Activated CD8-positive, alpha-beta memory T cell treated with anti-CD3 and anti-CD28 coated beads, Interleukin-2, amount 50 U/mL, for 24 hours (primary cell): ENCODE data around the gene MSH2.
"Not testable (repeated sequence)": the region's sequence is repeated elsewhere in the genome, so short reads cannot be mapped to it uniquely, and the experiment has no call there.

Source experiments
- DNase-seq: peaks from one replicate; pipeline ENCODE4 v3.0.0-alpha.2; 2020; ENCODE audit errors: extremely low read depth

The MSH2 gene

DNA sequence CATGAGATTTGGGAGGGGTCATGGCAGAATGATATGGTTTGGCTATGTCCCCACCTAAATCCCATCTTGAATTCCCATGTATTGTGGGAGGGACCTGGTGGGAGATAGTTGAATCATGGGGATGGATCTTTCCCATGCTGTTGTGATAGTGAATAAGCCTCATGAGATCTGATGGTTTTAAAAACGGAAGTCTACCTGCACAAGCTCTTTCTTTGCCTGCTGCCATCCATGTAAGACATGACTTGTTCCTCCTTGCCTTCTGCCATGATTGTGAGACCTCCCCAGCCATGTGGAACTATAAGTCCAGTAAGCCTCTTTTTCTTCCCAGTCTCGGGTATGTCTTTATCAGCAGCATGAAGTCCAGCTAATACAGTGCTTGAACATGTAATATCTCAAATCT lies 5.0 kb downstream of the MSH2 start:
- not testable (repeated sequence) for DNase-seq

DNA sequence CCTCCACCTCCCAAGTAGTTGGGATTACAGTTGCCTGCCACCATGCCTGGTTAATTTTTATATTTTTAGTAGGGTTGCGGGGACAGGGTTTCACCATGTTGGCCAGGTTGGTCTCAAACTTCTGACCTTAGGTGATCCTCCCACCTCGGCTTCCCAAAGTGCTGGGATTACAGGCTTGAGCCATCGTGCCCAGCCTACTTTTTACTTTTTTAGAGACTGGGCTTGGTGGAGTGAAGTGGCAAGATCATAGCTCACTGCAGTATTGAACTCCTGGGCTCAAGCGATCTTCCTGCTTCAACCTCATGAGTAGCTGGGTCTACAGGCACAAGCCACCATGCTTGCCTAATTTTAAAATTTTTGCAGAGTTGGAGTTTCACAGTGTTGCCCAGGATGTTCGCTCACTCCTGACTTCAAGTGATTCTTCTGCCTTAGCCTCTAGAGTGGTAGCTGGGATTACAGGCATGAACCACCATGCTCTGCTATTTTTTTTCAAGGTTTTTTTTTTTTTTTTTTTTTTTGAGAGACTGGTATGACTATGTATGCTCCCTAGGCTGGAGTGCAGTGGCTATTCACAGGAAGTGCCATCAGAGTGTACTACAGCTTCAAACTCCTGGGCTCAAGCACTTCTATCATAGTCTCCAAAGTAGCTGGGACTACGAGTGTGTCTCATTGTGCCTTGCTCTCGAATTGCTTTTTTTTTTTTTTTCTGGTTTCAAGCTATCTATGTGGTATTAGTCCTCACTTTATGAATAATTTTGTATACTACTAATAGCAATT lies 11.9 kb downstream of the MSH2 start:
- DNase-seq: no peak

DNA sequence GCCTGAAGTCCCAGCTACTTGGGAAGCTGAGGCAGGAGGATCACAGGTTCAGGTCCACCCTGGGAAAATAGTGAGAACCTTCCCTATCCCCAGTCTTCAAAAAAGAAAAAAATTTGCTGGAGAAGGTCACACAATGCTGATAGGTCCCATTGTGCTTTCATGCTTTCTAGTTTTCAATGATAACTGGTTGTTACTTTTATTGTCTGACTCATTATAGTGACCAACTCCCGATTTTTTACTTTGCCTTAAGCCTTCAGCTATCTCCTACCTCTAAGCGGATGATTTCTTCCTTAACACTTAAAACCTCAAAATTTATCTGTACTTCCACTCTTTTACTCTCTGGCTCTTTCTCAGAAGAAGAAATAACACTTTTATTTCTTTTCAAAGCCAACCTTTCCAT lies 17.3 kb downstream of the MSH2 start:
- DNase-seq: no peak

DNA sequence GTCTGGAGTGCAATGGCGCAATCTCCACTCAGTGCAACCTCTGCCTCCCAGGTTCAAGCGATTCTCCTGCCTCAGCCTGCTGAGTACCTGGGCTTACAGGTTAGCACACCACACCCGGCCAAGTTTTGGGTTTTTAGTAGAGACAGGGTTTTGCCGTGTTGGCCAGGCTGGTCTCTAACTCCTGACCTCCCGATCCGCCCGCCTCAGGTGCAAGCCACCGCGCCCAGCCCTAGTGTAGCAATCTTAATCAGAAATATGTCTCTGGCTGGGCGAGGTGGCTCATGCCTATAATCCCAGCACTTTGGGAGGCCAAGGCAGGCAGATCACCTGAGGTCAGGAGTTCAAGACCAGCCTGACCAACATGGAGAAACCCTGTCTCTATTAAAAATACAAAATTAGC lies 17.7 kb downstream of the MSH2 start:
- DNase-seq: not testable (repeated sequence)

DNA sequence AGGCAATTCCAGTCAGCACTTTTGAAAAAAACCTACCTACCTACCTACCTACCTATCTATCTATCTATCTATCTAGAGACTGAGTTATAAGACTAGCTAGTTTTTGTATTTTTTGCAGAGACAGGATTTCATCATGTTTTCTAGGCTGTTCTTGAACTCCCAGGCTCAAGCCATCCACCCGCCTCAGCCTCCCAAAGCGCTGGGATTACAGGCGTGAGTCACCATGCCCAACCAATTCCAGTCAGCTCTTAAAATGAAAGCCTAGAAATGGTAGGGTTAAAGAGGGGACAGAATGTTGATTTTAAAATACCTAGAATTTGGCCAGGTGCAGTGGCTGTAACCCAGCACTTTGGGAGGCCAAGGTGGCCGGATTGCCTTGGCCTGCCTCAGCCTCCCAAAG lies 19.1 kb downstream of the MSH2 start:
- no peak for DNase-seq

DNA sequence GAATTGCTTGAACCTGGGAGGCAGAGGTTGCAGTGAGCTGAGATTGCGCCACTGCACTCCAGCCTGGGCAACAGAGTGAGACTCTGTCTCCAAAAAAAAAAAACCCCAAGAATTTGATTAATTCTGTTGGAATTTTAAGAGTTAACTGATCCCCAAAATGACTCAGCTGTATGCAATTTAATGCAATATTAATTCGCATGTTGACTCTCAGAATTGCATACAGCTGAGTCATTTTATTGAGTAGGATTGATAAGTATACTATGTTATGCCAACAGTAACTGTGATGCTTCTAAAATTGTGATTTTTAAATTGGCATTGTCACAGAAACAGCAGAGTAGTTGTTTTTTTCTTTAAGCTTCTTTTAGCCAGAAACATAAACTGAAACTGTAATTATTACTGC lies 19.6 kb downstream of the MSH2 start:
- no peak for DNase-seq

DNA sequence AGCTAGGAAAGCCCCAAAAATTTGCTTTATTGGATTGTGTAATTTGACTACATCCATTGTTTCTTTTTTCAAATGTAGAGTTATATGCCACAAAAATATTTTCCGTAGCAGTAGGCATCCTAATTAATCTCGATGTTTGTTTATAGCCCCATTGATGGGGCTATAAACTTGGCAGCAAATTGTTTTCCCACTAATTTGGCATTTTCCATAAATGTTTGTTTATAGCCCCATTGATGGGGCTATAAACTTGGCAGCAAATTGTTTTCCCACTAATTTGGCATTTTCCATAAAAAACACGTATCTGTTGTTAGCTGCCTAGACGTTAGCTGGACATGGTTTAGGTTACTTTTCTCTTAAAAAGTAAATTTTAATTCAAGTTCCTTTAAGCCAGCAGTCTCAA lies 23.8 kb downstream of the MSH2 start:
- no peak for DNase-seq

DNA sequence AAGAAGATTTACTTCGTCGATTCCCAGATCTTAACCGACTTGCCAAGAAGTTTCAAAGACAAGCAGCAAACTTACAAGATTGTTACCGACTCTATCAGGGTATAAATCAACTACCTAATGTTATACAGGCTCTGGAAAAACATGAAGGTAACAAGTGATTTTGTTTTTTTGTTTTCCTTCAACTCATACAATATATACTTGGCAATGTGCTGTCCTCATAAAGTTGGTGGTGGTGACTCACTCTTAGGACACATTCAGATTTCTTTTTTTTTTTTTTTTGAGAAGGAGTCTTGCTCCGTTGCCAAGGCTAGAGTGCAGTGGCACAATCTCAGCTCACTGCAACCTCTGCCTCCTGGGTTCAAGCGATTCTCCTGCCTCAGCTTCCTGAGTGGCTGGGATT lies 26.8 kb downstream of the MSH2 start:
- DNase-seq: no peak

DNA sequence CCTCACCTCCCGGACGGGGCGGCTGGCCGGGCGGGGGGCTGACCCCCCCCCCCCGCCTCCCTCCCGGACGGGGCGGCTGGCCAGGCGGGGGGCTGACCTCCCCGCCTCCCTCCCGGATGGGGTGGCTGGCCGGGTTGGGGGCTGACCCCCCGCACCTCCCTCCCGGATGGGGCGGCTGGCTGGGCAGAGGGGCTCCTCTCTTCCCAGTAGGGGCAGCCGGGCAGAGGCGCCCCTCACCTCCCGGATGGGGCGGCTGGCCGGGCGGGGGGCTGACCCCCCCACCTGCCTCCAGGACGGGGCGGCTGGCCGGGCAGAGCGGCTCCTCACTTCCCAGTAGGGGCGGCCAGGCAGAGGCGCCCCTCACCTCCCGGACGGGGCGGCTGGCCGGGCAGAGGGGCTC lies 30.1 kb downstream of the MSH2 start:
- DNase-seq: not testable (repeated sequence)

DNA sequence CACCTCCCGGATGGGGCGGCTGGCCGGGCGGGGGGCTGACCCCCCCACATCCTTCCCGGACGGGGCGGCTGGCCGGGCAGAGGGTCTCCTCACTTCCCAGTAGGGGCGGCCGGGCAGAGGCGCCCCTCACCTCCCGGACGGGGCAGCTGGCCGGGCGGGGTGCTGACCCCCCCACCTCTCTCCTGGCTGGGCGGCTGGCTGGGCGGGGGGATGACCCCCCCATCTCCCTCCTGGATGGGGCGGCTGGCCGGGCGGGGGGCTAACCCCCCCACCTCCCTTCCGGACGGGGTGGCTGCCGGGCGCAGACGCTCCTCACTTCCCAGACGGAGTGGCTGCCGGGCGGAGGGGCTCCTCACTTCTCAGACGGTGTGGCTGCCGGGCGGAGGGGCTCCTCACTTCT lies 30.5 kb downstream of the MSH2 start:
- DNase-seq: not testable (repeated sequence)

DNA sequence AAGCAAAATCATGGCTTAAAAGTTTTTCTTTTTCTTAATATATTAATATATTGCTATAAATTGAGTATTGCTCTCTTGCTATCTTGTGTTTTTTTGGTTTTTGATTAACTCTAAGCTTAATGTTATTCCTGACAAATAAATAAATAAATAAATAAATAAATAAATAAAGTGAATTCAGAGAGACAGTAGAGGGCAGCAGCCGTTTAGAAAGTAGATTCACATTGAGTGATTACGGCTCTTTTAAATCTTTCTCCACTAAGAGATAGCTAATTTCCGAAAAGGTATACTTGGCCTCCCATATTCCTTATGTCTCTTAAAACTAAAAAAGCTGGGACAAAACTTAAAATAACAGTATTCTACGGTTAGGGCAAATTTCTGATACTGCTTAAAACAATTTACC lies 34.3 kb downstream of the MSH2 start:
- no peak for DNase-seq

DNA sequence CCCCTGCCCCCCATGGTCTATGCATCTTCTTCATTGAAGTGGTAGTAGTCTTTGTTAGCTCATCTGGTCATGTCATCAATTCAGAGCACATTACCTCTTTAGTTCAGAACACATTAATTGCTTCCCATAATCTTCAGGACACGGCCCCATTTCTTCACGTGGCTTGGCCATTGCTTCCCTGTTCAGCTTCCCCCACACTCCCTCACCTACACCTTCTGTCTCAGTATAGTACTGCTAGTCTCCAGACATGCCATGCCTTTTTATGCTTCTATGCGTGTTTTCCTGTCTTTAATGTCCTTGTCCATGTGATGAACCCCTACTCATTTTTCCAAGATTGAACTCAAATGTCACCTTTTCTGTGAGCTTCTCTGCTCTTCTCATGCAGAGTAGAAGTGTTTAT lies 35.1 kb downstream of the MSH2 start:
- no peak for DNase-seq

DNA sequence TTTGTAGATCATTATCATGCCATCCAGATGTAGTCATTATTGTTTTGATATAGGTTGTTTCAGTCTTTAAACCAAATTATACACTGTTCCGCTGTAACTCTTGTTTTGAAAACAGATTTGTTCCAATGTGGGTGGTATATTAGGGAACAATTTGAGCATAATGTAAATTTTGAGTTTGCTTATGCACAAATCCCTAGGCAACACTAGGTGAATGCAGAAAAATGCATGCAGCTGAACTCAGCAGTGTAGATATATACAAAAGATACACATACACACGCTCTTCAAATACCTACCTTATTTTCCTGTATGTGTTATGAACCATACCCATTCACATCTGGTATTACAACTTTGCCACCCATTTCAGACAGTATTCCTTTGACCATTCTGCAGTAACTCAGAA lies 35.8 kb downstream of the MSH2 start:
- DNase-seq: no peak

DNA sequence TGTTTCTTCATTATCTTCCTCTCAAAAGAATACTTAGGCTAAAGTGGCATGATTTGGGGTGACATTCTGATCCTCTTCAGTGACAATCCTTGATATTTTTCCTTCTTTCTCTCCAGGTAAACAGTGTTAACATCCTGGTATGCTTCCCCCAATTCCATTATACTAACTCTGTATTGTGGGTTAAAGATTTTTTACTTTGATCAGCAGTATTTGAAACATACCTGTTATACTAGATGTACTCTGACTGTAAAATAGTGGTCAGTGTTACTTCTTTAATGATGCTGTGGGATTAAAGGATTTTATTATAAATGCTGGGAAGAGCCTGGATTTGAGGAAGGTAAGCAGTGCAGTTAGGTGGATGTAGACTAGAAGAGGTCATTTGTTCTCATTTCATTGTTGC lies 48.8 kb downstream of the MSH2 start:
- DNase-seq: no peak

DNA sequence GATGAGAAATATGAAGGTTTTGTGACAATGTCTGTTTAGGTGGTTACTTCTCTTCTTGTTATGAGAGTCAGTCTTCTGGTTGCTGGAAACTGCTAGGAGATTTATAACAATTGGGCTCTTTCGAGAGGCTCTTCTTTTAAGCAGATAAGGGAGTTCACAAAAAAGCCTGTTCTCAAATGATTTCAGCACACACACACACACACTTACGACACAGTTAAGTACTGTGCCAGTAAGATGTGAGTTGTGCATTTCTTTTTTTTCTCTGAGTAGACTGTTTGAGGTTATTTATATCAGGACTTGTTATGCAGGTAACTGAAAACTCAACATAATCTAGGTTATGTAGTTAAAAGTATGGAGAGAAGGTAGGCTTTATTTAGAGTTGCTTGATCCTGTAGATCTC lies 49.8 kb downstream of the MSH2 start:
- DNase-seq: no peak

DNA sequence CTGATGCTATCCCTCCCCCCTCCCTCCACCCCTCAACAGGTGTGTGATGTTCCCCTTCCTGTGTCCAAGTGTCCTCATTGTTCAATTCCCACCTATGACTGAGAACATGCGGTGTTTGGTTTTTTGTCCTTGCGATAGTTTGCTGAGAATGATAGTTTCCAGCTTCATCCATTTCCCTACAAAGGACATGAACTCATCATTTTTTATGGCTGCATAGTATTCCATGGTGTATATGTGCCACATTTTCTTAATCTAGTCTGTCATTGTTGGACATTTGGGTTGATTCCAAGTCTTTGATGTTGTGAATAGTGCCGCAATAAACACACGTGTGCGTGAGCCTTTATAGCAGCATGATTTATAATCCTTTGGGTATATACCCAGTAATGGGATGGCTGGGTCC lies 51.9 kb downstream of the MSH2 start:
- DNase-seq: not testable (repeated sequence)

DNA sequence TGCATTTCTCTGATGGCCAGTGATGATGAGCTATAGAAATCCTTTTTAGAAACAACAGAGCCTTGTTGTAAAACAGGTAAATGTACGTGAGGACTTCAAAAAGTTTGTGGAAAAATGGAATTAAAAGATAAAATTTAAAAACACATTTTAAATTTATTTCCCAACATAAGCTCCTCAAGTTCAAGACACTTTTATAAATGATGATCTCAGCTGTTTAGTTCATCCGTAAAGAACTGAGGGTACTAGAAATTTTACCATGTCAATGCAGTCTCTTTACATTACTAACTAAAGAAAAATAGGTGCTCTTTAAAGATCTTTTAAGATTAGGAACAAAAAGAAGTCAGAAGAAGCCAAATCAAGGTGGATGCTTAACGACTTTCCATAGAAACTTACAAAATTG lies 52.5 kb downstream of the MSH2 start:
- DNase-seq: no peak

DNA sequence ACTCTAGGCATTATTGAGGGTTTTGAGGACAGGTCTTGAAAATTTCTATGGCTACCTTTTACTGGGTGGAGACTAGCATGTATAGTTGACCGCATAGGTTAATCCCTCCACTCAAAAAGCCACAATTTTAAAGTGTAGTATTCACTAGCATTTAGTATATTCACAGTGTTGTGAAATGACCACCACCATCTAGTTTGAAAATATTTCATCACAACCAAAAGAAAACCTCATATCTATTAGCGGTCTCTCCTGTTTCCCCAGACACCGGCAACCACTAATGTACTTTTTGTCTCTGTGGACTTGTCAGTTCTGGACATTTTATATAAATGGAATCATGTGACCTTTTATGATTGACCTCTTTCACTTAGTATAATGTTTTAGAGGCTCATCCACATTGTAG lies 53.9 kb downstream of the MSH2 start:
- no peak for DNase-seq

DNA sequence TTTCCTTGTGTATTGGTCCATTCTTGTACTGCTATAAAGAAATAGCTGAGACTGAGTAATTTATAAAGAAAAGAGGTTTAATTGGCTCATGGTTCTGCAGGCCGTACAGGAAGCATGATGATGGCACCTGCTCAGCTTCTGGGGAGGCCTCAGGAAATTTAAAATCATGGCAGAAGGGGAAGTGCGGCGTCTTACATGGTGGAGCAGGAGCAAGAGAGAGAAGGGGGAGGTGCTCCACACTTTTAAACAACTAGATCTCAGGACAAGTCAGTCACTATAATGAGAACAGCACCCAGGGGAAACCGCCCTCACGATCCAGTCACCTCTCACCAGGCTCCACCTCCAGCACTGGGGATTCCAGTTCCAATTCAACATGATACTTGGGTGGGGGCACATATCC lies 54.3 kb downstream of the MSH2 start:
- no peak for DNase-seq

DNA sequence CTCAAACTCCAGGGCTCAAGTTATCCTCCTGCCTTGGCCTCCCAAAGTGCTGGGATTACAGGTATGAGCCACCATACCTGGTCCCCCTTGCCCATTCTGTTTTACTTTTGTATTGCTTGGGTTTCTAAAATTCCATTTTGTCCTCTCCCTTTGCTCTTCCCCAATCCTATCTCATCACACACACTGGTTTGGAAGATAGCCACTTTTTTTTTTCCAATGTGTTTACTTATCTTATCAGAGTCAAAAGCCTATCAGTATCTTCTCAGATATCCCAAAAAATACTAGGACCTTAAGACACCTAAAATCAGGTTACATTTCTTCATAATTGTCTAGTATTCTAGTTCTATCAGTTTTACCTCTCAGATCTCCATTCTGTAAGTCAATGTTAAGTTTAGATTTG lies 56.1 kb downstream of the MSH2 start:
- no peak for DNase-seq

DNA sequence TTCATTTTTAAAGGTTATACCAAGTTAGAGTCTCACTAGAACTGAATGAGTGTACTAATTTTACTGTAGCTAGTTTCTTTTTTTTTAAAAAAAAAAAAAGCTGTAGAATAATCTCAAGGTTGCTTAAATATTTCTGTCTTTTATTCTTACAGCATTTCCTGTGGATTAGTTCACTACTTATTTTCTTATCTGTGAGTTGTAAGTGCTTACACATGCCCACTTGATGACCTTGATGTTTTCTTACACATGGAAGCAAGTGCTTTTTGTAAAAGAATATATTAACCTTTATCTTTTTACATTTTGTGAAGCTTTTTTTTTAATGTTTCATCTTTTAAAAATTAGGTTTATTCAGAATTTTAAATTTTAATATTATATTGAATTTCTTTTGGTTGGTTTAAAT lies 57.8 kb downstream of the MSH2 start:
- DNase-seq: no peak

DNA sequence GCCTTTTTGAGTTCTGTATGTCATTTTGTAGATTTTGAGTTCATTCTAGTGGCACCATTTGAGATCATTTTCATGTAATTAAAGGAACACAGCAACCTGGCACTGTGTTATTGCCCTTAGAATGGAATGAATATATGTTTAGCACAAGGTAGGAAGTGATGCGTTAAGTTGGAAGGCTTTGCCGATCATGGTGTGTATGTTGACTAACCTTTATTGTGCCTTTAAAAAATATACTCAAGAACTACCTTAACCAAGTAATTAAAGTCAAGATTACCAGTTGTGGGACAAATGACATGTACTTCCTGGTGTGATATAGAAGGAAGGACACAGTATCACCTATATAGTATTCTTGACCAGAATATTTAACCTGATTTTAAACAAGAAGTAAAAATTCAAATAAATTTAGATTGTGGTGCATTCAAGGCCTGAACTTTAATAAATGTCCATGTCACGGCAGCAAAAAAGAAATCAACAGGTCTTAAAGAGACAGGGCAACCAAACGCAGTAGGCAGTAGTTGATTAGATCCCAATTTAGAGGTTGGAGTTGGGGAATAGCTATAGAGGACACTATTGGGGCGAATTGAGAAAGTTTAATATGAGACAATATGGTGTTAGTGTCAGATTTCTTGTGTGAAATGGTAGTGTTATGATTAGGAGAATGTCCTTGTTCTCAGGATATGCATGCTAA lies 68.6 kb downstream of the MSH2 start:
- no peak for DNase-seq

DNA sequence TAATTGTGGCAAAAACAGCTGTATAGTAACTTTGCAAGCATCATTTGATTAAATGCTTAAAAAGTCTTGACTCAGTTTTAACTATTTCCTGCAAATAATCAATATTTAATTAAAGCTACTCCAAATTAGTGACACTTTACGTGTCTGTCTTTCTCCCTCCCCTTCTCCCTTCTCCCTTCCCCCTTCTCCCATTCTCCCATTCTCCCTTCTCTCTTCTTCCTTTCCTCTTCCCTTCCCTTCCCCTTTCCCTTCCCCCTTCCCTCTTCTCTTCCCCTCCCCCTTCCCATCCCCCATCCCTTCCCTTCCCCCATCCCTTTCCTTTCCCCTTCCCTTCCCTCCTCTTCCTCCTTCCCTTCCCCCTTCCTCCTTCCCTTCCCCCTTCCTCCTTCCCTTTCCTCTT lies 76.9 kb downstream of the MSH2 start:
- no peak for DNase-seq

DNA sequence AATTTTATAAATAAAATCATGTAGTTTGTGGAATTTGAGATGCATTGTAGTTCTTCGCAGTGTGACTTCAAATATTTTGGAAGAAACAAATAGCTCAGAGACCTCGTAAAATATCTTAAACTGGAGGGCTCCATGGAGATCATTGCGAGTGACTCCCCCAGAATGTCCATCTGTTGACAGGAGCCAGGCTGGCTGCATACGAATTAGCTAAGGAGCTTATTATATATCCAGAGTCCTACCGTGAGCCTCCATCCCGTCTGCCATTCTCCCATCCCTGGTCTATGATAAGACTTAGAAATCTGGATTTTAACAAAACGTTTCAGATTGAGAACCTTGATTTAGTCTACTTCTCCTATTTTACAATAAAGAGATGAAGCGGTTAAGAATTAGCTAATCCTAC lies 80.2 kb downstream of the MSH2 start:
- no peak for DNase-seq
